CD4-positive, alpha-beta memory T cell (primary cell): Measurements from ENCODE around the gene PPM1H. TPM values are rescaled to one million over a fixed set of nuclear protein-coding genes. Genes with fewer than 3 reads are reported as not detected.

ENCODE experiments used
- CTCF ChIA-PET: fragments of 350-600 bp; sonication (Branson Sonifier 250); formaldehyde crosslinking; loops from one replicate; lab custom pipeline; 2021; ENCODE audit warnings: inconsistent platforms; ENCODE audit not compliant: partially characterized antibody; lab: Charles Lee
- POLR2A ChIA-PET: fragments of 350-600 bp; sonication (Branson Sonifier 250); formaldehyde crosslinking; loops from one replicate; lab custom pipeline; 2021; ENCODE audit not compliant: partially characterized antibody; lab: Charles Lee
- DNase-seq, 5 donors: peaks; one replicate each; pipeline versions ENCODE4 v3.0.0 to v3.0.0-alpha.2; 2020 to 2022; ENCODE audit warnings: mixed read lengths in 1 of 5
- H3K27ac ChIP-seq: one replicate; pipeline ENCODE4 v1.7.0; 2013; ENCODE audit warnings: low read depth, low read length
- H3K27me3 ChIP-seq: 2 replicates; pipeline ENCODE4 v1.7.0; 2013; ENCODE audit warnings: mild to moderate bottlenecking, low read length, moderate library complexity; ENCODE audit not compliant: insufficient read depth
- H3K36me3 ChIP-seq: 2 replicates; pipeline ENCODE4 v1.7.0; 2013; ENCODE audit warnings: mild to moderate bottlenecking, low read length, moderate library complexity; ENCODE audit not compliant: insufficient read depth
- H3K4me1 ChIP-seq: 2 replicates; pipeline ENCODE4 v1.7.0; 2013; ENCODE audit warnings: mild to moderate bottlenecking, low read length, moderate library complexity; ENCODE audit not compliant: insufficient read depth
- H3K4me3 ChIP-seq, 2 donors: one replicate each; pipeline ENCODE4 v1.7.0; 2013; ENCODE audit warnings: low read length in 2 of 2, mild to moderate bottlenecking in 1 of 2
- H3K9me3 ChIP-seq, 2 donors: one replicate each; pipeline ENCODE4 v1.7.0; 2013; ENCODE audit warnings: low read length in 2 of 2, control low read depth in 1 of 2; ENCODE audit not compliant: control insufficient read depth in 1 of 2
- H3K27ac Mint-ChIP-seq, 7 donors: one replicate each; pipeline ENCODE4 v1.8.0; 2020 to 2021; ENCODE audit warnings: mixed read lengths in 7 of 7, mild to moderate bottlenecking in 6 of 7, inconsistent platforms in 3 of 7, moderate library complexity in 3 of 7
- H3K27me3 Mint-ChIP-seq, 2 donors: one replicate each; pipeline ENCODE4 v1.8.0; 2020 to 2021; ENCODE audit warnings: mixed read lengths in 2 of 2
- H3K36me3 Mint-ChIP-seq, 2 donors: one replicate each; pipeline ENCODE4 v1.8.0; 2020 to 2021; ENCODE audit warnings: mixed read lengths in 2 of 2, inconsistent platforms in 1 of 2, mild to moderate bottlenecking in 1 of 2
- H3K4me1 Mint-ChIP-seq, 4 donors: one replicate each; pipeline ENCODE4 v1.8.0; 2020 to 2021; ENCODE audit warnings: mixed read lengths in 4 of 4, mild to moderate bottlenecking in 1 of 4
- H3K4me3 Mint-ChIP-seq, 8 donors: one replicate each; pipeline ENCODE4 v1.8.0; 2020 to 2021; ENCODE audit warnings: mixed read lengths in 8 of 8, mild to moderate bottlenecking in 7 of 8, moderate library complexity in 6 of 8, inconsistent platforms in 3 of 8
- H3K9me3 Mint-ChIP-seq, 8 donors: one replicate each; pipeline ENCODE4 v1.8.0; 2020 to 2021; ENCODE audit warnings: mixed read lengths in 8 of 8, mild to moderate bottlenecking in 5 of 8, inconsistent platforms in 3 of 8, moderate library complexity in 1 of 8
- intact Hi-C: fragments of 100-400 bp; cut with micrococcal nuclease; formaldehyde crosslinking; loops from one replicate; pipeline ENCODE4 v1.15.1; 2023
- polyA plus RNA-seq, 2 donors: library from polyadenylated mRNA; unstranded; fragments of 300-500 nt; fragmentation: Illumina TruSeq; gene quantifications; one replicate each; pipeline ENCODE4 v1.2.3, GENCODE V29; 2021
- total RNA-seq, 2 experiments: library from RNA; stranded (reverse); gene quantifications; one replicate each; pipeline ENCODE4 v1.2.3, GENCODE V29; 2021

The PPM1H gene
- total and polyA plus RNA-seq, 4 experiments from 2014 or later, result 0.06 to 0.14 TPM; not detected in 2

- H3K4me1 ChIP-seq, result no peaks in the 10 kb centered on the region
- intact Hi-C loops, result loop anchor here (10.0 kb wide), 1 partner anchor 528 kb away; the partner anchor contains the start of gene USP15
- Mint-ChIP-seq H3K27ac (no peak overlapping the region), H3K36me3 (no peaks in the 10 kb centered on the region), H3K4me3 (no peak overlapping the region), H3K9me3 (no peaks in the 10 kb centered on the region), H3K27me3 (peaks cover 3 to 5% of the 10 kb centered on the region in 2 donors), H3K4me1 (peaks cover 0 to 2% (median 0%) of the 10 kb centered on the region in 4 donors)
- ChIA-PET POLR2A (no interaction called here), CTCF (interaction anchor here (0.6 to 3.1 kb wide), 11 partner anchors 10 to 355 kb away, joined by 3 to 23 read pairs (median 4); no protein-coding TSS in a partner anchor)
- no peaks in the 10 kb centered on the region for H3K36me3 ChIP-seq
- no peak overlapping the region for H3K4me3 ChIP-seq
- H3K27me3 ChIP-seq, result no peaks in the 10 kb centered on the region
- no peak overlapping the region for H3K27ac ChIP-seq
- no peak for DNase-seq
- no peaks in the 10 kb centered on the region for H3K9me3 ChIP-seq
These were observed 142.6 kb downstream of the PPM1H start for GRCh38 chr12:62792236-62792870.

- no peak overlapping the region for H3K27ac Mint-ChIP-seq
- intact Hi-C loops, result loop anchor here (10.0 kb wide), 1 partner anchor 525 kb away; the partner anchor contains the start of gene USP15
- Histone ChIP-seq H3K27me3 (no peaks in the 10 kb centered on the region), H3K9me3 (no peaks in the 10 kb centered on the region), H3K27ac (no peak overlapping the region), H3K36me3 (no peaks in the 10 kb centered on the region), H3K4me3 (no peak overlapping the region), H3K4me1 (no peaks in the 10 kb centered on the region)
- ChIA-PET POLR2A (interaction anchor here (1.2 kb wide), 1 partner anchor 186 kb away, joined by 4 read pairs; no protein-coding TSS in a partner anchor), CTCF (interaction anchor here (1.2 to 3.1 kb wide), 6 partner anchors 10 to 352 kb away, joined by 3 to 23 read pairs (median 8); no protein-coding TSS in a partner anchor)
- peaks cover 0 to 4% (median under 1%) of the 10 kb centered on the region in 4 donors for H3K4me1 Mint-ChIP-seq
- H3K36me3 Mint-ChIP-seq, result no peaks in the 10 kb centered on the region
- H3K27me3 Mint-ChIP-seq, result peaks cover 3 to 7% of the 10 kb centered on the region in 2 donors
- DNase-seq, result no peak
- no peaks in the 10 kb centered on the region for H3K9me3 Mint-ChIP-seq
- no peak overlapping the region for H3K4me3 Mint-ChIP-seq
These were observed 145.1 kb downstream of the PPM1H start for GRCh38 chr12:62789851-62790250.

- CTCF ChIA-PET, result interaction anchor here (0.6 to 3.0 kb wide), 4 partner anchors 10 to 349 kb away, joined by 3 to 8 read pairs (median 6); no protein-coding TSS in a partner anchor
- intact Hi-C loops, result no loop called here
- Histone ChIP-seq H3K27me3 (no peaks in the 10 kb centered on the region), H3K4me3 (no peak overlapping the region), H3K9me3 (no peaks in the 10 kb centered on the region), H3K27ac (no peak overlapping the region), H3K4me1 (no peaks in the 10 kb centered on the region), H3K36me3 (no peaks in the 10 kb centered on the region)
- POLR2A ChIA-PET, result no interaction called here
- H3K4me1 Mint-ChIP-seq, result peaks cover 0 to 4% (median 0%) of the 10 kb centered on the region in 4 donors
- no peaks in the 10 kb centered on the region for H3K9me3 Mint-ChIP-seq
- no peak overlapping the region for H3K27ac Mint-ChIP-seq
- H3K36me3 Mint-ChIP-seq, result no peaks in the 10 kb centered on the region
- H3K4me3 Mint-ChIP-seq, result no peak overlapping the region
- H3K27me3 Mint-ChIP-seq, result peaks cover 0 to 8% of the 10 kb centered on the region in 2 donors
- DNase-seq, result no peak
These were observed 147.3 kb downstream of the PPM1H start for GRCh38 chr12:62787611-62788010.

- Histone ChIP-seq H3K27ac (no peak overlapping the region), H3K9me3 (no peaks in the 10 kb centered on the region), H3K4me3 (no peak overlapping the region), H3K36me3 (no peaks in the 10 kb centered on the region), H3K27me3 (no peaks in the 10 kb centered on the region), H3K4me1 (no peaks in the 10 kb centered on the region)
- no peaks in the 10 kb centered on the region for H3K9me3 Mint-ChIP-seq
- H3K27me3 Mint-ChIP-seq, result peaks cover 0 to 8% of the 10 kb centered on the region in 2 donors
- ChIA-PET CTCF (interaction anchor here (2.1 to 3.0 kb wide), 2 partner anchors 10 to 349 kb away, joined by 8 read pairs; no protein-coding TSS in a partner anchor), POLR2A (no interaction called here)
- intact Hi-C loops, result no loop called here
- no peak for DNase-seq
- peaks cover 0 to 4% (median 0%) of the 10 kb centered on the region in 4 donors for H3K4me1 Mint-ChIP-seq
- H3K27ac Mint-ChIP-seq, result peak overlapping the region in 1 of 7 donors; percentile 52
- no peak overlapping the region for H3K4me3 Mint-ChIP-seq
- no peaks in the 10 kb centered on the region for H3K36me3 Mint-ChIP-seq
These were observed 147.9 kb downstream of the PPM1H start for GRCh38 chr12:62787023-62787422.

GRCh38 chr12:62785941-62786559 lies 148.9 kb downstream of the PPM1H start:
- CTCF ChIA-PET, result interaction anchor here (8.2 kb wide), 1 partner anchor 10 kb away, joined by 67 read pairs; no protein-coding TSS in a partner anchor
- H3K9me3 ChIP-seq, result no peaks in the 10 kb centered on the region
- POLR2A ChIA-PET, result no interaction called here
- no peak overlapping the region for H3K27ac ChIP-seq
- H3K27me3 ChIP-seq, result no peaks in the 10 kb centered on the region
- Mint-ChIP-seq H3K36me3 (no peaks in the 10 kb centered on the region), H3K27ac (no peak overlapping the region), H3K27me3 (peaks cover 0 to 8% of the 10 kb centered on the region in 2 donors), H3K4me1 (peaks cover 0 to 4% (median 0%) of the 10 kb centered on the region in 4 donors), H3K4me3 (peak overlapping the region in 1 of 8 donors; percentile 45), H3K9me3 (no peaks in the 10 kb centered on the region)
- no peak for DNase-seq
- intact Hi-C loops, result no loop called here
- H3K36me3 ChIP-seq, result no peaks in the 10 kb centered on the region
- no peaks in the 10 kb centered on the region for H3K4me1 ChIP-seq
- H3K4me3 ChIP-seq, result no peak overlapping the region

- Histone ChIP-seq H3K27me3 (no peaks in the 10 kb centered on the region), H3K4me1 (no peaks in the 10 kb centered on the region), H3K27ac (no peak overlapping the region), H3K9me3 (no peaks in the 10 kb centered on the region), H3K4me3 (no peak overlapping the region), H3K36me3 (no peaks in the 10 kb centered on the region)
- ChIA-PET POLR2A (no interaction called here), CTCF (interaction anchor here (0.7 to 8.2 kb wide), 3 partner anchors 12 to 445 kb away, joined by 3 to 67 read pairs (median 3); no protein-coding TSS in a partner anchor)
- Mint-ChIP-seq H3K9me3 (no peaks in the 10 kb centered on the region), H3K36me3 (no peaks in the 10 kb centered on the region), H3K27ac (no peak overlapping the region), H3K27me3 (peaks cover 0 to 6% of the 10 kb centered on the region in 2 donors), H3K4me3 (no peak overlapping the region), H3K4me1 (peaks cover 0 to 4% (median 0%) of the 10 kb centered on the region in 4 donors)
- intact Hi-C loops, result no loop called here
- DNase-seq, result no peak
These were observed 150.4 kb downstream of the PPM1H start for GRCh38 chr12:62784576-62784975.

- no peaks in the 10 kb centered on the region for H3K4me1 ChIP-seq
- no peak overlapping the region for H3K27ac ChIP-seq
- no peaks in the 10 kb centered on the region for H3K27me3 ChIP-seq
- no peak for DNase-seq
- Mint-ChIP-seq H3K27ac (no peak overlapping the region), H3K9me3 (no peaks in the 10 kb centered on the region), H3K27me3 (peaks cover 0 to 6% of the 10 kb centered on the region in 2 donors), H3K4me3 (peak overlapping the region in 1 of 8 donors; percentile 17), H3K36me3 (no peaks in the 10 kb centered on the region), H3K4me1 (peaks cover 0 to 4% (median 0%) of the 10 kb centered on the region in 4 donors)
- no peak overlapping the region for H3K4me3 ChIP-seq
- intact Hi-C loops, result no loop called here
- ChIA-PET CTCF (interaction anchor here (2.8 to 8.2 kb wide), 2 partner anchors 8 to 12 kb away, joined by 9 to 67 read pairs; no protein-coding TSS in a partner anchor), POLR2A (no interaction called here)
- no peaks in the 10 kb centered on the region for H3K36me3 ChIP-seq
- no peaks in the 10 kb centered on the region for H3K9me3 ChIP-seq
These were observed 151.1 kb downstream of the PPM1H start for GRCh38 chr12:62783881-62784280.
